ENCODE results near the gene PLEKHG4B.
"Not testable (repeated sequence)": the region's sequence is repeated elsewhere in the genome, so short reads cannot be mapped to it uniquely, and the experiment has no call there.

PLEKHG4B gene

DNA sequence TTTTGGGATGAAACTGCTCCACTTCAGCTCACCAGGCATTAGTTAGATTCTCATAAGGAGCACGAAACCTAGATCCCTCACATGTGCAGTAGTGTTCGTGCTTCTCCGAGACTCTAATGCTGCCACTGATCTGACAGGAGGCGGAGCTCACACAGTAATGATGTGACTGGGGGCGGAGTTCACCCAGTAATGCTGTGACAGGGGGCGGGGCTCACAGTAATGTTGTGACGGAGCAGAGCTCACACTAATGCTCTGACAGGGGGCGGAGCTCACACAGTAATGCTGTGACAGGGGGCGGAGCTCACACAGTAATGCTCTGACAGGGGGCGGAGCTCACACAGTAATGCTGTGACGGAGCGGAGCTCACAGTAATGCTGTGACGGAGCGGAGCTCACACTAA lies 72.3 kb downstream of the PLEKHG4B start:
- H3K27ac ChIP-seq (ENCODE audit: low read length) = no peak overlapping the region

DNA sequence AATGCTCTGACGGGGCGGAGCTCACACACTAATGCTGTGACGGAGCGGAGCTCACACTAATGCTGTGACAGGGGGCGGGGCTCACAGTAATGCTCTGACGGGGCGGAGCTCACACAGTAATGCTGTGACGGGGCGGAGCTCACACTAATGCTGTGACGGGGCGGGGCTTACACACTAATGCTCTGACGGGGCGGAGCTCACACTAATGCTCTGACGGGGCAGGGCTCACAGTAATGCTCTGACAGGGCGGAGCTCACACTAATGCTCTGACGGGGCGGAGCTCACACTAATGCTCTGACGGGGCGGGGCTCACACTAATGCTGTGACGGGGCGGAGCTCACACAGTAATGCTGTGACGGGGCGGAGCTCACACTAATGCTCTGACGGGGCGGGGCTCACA lies 72.8 kb downstream of the PLEKHG4B start:
- H3K4me1 ChIP-seq (ENCODE audit: control insufficient read depth, insufficient read depth, low read length); H3K27ac ChIP-seq (ENCODE audit: low read length); H3K9ac ChIP-seq (ENCODE audit: low read length in 2 of 2); H3K4me3 ChIP-seq (ENCODE audit: low read length in 2 of 2); H3K36me3 ChIP-seq (ENCODE audit: control insufficient read depth in 2 of 2, insufficient read depth in 2 of 2, low read length in 2 of 2); H3K27me3 ChIP-seq (ENCODE audit: control insufficient read depth in 1 of 2, insufficient read depth in 2 of 2, low read length in 2 of 2); H3K9me3 ChIP-seq (ENCODE audit: control insufficient read depth in 2 of 2, low read length in 2 of 2): not testable (repeated sequence)

More for the DNA sequence above, 72.3 kb downstream of the PLEKHG4B start:
- no peak overlapping the region for H3K4me3 ChIP-seq (ENCODE audit: low read length in 2 of 2)
- no peaks in the 10 kb centered on the region for H3K36me3 ChIP-seq (ENCODE audit: control insufficient read depth in 2 of 2, insufficient read depth in 2 of 2, low read length in 2 of 2)
- no peak overlapping the region for H3K9ac ChIP-seq (ENCODE audit: low read length in 2 of 2)
- peaks cover 0 to 2% of the 10 kb centered on the region in 2 donors for H3K27me3 ChIP-seq (ENCODE audit: control insufficient read depth in 1 of 2, insufficient read depth in 2 of 2, low read length in 2 of 2)
- no peaks in the 10 kb centered on the region for H3K9me3 ChIP-seq (ENCODE audit: control insufficient read depth in 2 of 2, low read length in 2 of 2)
- H3K4me1 ChIP-seq (ENCODE audit: control insufficient read depth, insufficient read depth, low read length) = no peaks in the 10 kb centered on the region

DNA sequence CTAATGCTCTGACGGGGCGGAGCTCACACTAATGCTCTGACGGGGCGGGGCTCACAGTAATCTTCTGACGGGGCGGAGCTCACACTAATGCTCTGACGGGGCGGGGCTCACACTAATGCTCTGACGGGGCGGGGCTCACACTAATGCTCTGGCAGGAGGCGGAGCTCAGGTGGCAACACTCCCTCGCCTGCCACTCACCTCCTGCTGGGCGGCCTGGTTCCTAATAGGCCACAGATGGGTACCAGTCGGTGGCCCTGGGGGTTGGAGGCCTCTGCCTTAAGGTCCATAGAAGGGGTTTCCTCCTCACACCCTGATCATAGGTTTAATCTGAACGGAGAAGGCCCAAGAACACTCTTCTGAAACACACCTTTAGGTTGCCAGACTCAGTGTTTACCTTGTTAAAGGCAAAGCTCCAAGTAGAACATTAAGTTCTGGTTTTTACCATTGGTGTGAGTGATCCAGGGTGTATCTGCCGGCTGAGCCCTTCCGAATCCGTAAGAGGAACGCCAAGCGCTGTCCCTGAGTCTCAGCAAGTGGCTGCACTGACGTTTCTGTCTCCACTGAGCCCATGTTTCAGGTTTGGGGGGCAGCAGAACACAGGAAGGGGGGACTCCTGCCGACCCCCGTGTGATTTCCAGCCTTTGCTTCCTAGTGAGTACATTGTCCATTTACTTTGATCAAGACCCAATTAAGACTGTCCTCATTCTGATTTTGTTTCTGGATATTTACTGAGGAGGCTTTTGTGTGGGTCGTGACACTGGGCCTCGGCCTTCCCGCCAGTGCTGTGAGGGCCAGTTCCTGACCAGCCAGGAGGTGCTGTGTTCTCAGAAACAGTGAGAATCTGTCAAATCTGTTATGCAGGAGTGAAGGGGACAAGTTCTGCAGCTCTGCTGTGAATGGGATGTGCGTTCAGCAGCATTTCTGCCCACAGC lies 74.7 kb downstream of the PLEKHG4B start:
- Histone ChIP-seq H3K27me3 (ENCODE audit: control insufficient read depth in 1 of 2, insufficient read depth in 2 of 2, low read length in 2 of 2) (no peaks in the 10 kb centered on the region), H3K36me3 (ENCODE audit: control insufficient read depth in 2 of 2, insufficient read depth in 2 of 2, low read length in 2 of 2) (no peaks in the 10 kb centered on the region), H3K9ac (ENCODE audit: low read length in 2 of 2) (no peak overlapping the region), H3K4me3 (ENCODE audit: low read length in 2 of 2) (no peak overlapping the region), H3K9me3 (ENCODE audit: control insufficient read depth in 2 of 2, low read length in 2 of 2) (no peaks in the 10 kb centered on the region), H3K27ac (ENCODE audit: low read length) (no peak overlapping the region), H3K4me1 (ENCODE audit: control insufficient read depth, insufficient read depth, low read length) (no peaks in the 10 kb centered on the region)

DNA sequence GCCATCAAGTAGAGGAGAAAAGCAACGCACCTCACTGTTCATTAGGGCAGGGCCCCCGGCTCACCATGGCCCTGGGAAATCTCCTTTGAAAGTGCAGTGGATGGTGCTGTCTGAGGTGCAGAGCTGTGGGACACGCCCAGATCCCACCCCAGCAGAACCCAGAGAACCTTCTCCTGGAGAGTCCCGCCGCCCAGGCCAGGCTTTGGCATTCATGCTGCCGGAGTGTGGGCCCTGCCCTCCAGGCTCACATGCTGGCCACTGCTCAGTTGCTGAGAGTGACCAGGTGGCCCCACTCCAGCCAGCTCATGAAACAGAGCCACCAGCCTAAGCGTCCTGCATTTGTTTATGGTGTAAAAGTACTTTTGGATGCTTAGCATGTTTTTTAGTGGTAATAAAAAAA lies 75.5 kb downstream of the PLEKHG4B start:
- Histone ChIP-seq H3K27ac (ENCODE audit: low read length) (no peak overlapping the region), H3K27me3 (ENCODE audit: control insufficient read depth in 1 of 2, insufficient read depth in 2 of 2, low read length in 2 of 2) (no peaks in the 10 kb centered on the region), H3K36me3 (ENCODE audit: control insufficient read depth in 2 of 2, insufficient read depth in 2 of 2, low read length in 2 of 2) (no peaks in the 10 kb centered on the region), H3K9ac (ENCODE audit: low read length in 2 of 2) (no peak overlapping the region), H3K9me3 (ENCODE audit: control insufficient read depth in 2 of 2, low read length in 2 of 2) (no peaks in the 10 kb centered on the region), H3K4me3 (ENCODE audit: low read length in 2 of 2) (no peak overlapping the region), H3K4me1 (ENCODE audit: control insufficient read depth, insufficient read depth, low read length) (no peaks in the 10 kb centered on the region)

DNA sequence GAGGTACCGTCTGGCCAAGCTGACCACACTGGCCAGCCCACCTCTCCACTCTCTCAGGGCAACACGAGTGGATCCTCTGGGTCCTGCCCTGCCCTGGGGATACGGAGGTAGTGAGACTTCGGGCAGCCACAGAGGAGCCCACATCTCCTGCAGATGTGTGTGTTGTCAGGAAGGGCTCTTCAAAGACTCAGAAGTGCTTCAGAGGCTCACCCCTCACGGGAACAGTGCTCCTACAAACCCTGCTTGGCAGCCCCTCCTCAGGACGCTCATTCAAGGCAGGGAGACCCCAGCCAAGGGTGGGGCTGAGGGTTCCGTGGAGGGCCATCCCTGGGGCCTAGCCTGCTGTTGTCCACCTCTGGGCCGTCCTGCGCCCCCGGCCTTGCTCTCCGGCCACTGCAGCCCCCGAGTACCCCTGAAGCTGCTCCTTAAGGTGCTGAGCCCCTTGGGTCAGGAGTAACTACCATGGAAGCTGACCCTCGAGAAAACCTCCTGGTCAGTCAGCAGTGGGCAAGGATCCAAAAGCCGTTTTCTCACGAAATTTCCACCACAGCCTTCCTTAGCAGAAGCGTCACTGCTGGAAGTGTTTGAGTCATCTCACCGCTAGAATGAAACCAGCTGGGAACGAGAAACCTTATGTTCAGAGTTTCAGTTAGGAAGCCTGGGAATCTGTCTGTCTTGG lies 76.2 kb downstream of the PLEKHG4B start:
- H3K9me3 ChIP-seq (ENCODE audit: control insufficient read depth in 2 of 2, low read length in 2 of 2) = no peaks in the 10 kb centered on the region
- no peak overlapping the region for H3K27ac ChIP-seq (ENCODE audit: low read length)
- H3K9ac ChIP-seq (ENCODE audit: low read length in 2 of 2) = no peak overlapping the region
- no peaks in the 10 kb centered on the region for H3K27me3 ChIP-seq (ENCODE audit: control insufficient read depth in 1 of 2, insufficient read depth in 2 of 2, low read length in 2 of 2)
- no peak overlapping the region for H3K4me3 ChIP-seq (ENCODE audit: low read length in 2 of 2)
- no peaks in the 10 kb centered on the region for H3K4me1 ChIP-seq (ENCODE audit: control insufficient read depth, insufficient read depth, low read length)
- H3K36me3 ChIP-seq (ENCODE audit: control insufficient read depth in 2 of 2, insufficient read depth in 2 of 2, low read length in 2 of 2) = no peaks in the 10 kb centered on the region

DNA sequence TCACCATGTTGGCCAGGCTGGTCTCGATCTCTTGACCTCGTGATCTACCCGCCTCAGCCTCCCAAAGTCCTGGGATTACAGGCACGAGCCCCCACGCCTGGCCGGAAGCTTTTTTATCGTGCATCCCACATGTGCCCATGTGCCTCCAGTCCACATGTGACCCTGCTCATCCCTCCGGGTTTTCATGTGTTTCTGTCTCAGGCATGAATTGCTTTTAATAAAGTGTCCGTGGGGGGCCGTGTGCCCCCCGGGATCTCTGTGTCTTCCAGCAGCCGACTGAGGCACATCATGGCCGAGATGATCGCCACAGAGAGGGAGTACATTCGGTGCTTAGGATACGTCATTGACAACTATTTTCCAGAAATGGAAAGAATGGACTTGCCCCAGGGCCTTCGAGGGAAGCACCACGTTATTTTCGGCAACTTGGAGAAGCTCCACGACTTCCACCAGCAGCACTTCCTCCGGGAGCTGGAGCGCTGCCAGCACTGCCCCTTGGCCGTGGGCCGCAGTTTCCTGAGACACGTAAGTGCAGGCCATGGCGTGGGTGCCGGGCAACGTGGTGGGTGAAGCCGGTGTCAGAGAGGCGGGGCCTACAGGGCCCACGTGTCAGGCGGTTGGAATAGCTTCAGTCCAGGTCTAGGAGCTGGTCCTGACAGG lies 77.2 kb downstream of the PLEKHG4B start:
- Histone ChIP-seq H3K4me1 (ENCODE audit: control insufficient read depth, insufficient read depth, low read length) (no peaks in the 10 kb centered on the region), H3K9ac (ENCODE audit: low read length in 2 of 2) (no peak overlapping the region), H3K36me3 (ENCODE audit: control insufficient read depth in 2 of 2, insufficient read depth in 2 of 2, low read length in 2 of 2) (no peaks in the 10 kb centered on the region), H3K9me3 (ENCODE audit: control insufficient read depth in 2 of 2, low read length in 2 of 2) (no peaks in the 10 kb centered on the region), H3K27ac (ENCODE audit: low read length) (no peak overlapping the region), H3K27me3 (ENCODE audit: control insufficient read depth in 1 of 2, insufficient read depth in 2 of 2, low read length in 2 of 2) (peaks cover 0 to 2% of the 10 kb centered on the region in 2 donors), H3K4me3 (ENCODE audit: low read length in 2 of 2) (no peak overlapping the region)

DNA sequence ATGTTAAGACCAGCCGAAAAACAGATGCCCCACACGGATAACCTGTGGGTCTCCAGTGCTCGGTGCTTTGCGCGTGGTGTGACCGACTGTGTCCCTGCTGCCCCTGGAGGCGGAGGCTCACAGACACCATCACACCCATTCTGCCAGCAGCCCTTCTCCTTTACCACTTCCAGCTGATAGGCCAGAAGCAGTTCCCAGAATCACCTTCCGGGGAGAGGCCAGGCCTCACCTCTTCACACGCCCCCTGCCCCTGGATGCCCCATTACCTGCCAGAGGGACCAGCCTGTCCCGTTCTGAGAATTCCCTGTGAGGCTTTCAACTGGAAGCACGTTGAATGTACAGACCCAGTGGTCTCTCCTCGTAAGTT lies 77.7 kb downstream of the PLEKHG4B start:
- H3K27ac ChIP-seq (ENCODE audit: low read length) = no peak overlapping the region

DNA sequence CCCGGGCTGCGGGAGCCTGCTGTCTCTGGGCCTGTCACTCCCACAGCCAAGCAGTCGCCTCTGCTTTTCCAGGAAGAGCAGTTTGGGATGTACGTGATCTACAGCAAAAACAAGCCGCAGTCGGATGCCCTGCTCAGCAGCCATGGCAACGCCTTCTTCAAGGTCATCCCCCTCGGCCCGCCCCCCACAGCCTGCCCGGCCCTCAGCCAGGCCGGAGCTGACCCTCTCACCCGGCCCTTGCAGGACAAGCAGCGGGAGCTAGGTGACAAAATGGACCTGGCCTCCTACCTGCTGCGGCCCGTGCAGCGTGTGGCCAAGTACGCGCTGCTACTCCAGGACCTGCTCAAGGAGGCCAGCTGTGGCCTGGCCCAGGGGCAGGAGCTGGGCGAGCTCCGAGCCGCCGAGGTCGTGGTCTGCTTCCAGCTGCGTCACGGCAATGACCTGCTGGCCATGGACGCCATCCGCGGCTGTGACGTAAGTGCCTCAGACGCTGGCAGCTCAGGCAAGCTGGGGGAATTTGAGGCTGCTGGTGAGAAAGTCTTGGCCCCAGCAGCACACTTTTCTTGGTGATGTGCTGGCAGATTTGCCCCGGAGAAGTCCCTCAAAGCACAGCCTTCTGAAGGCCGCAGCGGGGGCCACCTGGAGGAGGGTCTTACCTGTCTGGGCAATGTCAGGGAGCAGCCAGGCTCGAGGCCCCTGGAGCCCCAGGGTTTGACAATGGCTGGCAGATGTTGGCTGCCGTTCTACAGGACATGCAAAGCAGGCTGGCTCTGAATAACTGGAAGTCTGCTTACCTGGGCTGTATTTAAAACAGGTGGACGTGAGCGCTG lies 79.2 kb downstream of the PLEKHG4B start:
- H3K27ac ChIP-seq (ENCODE audit: low read length) = no peak overlapping the region
- no peaks in the 10 kb centered on the region for H3K36me3 ChIP-seq (ENCODE audit: control insufficient read depth in 2 of 2, insufficient read depth in 2 of 2, low read length in 2 of 2)
- H3K4me3 ChIP-seq (ENCODE audit: low read length in 2 of 2) = no peak overlapping the region
- H3K27me3 ChIP-seq (ENCODE audit: control insufficient read depth in 1 of 2, insufficient read depth in 2 of 2, low read length in 2 of 2) = peaks cover 0 to 2% of the 10 kb centered on the region in 2 donors
- no peak overlapping the region for H3K9ac ChIP-seq (ENCODE audit: low read length in 2 of 2)
- H3K4me1 ChIP-seq (ENCODE audit: control insufficient read depth, insufficient read depth, low read length) = no peaks in the 10 kb centered on the region
- H3K9me3 ChIP-seq (ENCODE audit: control insufficient read depth in 2 of 2, low read length in 2 of 2) = no peaks in the 10 kb centered on the region

More for the DNA sequence above, 77.7 kb downstream of the PLEKHG4B start:
- Histone ChIP-seq H3K4me1 (ENCODE audit: control insufficient read depth, insufficient read depth, low read length) (no peaks in the 10 kb centered on the region), H3K9ac (ENCODE audit: low read length in 2 of 2) (no peak overlapping the region), H3K27me3 (ENCODE audit: control insufficient read depth in 1 of 2, insufficient read depth in 2 of 2, low read length in 2 of 2) (peaks cover 0 to 2% of the 10 kb centered on the region in 2 donors), H3K36me3 (ENCODE audit: control insufficient read depth in 2 of 2, insufficient read depth in 2 of 2, low read length in 2 of 2) (no peaks in the 10 kb centered on the region), H3K4me3 (ENCODE audit: low read length in 2 of 2) (no peak overlapping the region), H3K9me3 (ENCODE audit: control insufficient read depth in 2 of 2, low read length in 2 of 2) (no peaks in the 10 kb centered on the region)

DNA sequence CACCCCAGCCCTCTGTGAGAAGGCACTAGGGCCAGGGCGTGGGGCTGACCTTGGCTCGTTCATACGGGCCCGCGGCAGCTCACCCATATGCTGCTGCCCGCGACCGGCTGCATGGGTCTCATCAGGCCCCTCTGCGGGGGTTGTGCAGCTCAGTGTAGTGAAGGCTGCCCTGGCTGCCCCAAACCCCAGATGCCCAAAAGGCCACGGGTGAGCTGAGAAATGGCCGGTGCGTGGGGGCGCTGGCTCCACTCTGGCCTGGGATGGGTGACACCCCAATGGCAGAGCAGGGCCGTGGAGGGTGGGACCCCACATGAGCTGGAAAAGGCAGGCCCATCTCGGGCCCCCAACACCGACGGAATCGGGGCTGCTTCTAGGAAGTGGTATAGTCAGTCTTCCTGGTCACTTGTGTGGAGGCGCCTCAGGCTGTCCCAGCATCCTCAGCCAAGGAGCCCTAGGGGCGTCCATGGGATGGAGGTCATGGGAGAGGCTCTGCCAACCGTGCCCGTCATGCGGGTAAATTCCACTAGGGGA lies 79.9 kb downstream of the PLEKHG4B start:
- Histone ChIP-seq H3K4me1 (ENCODE audit: control insufficient read depth, insufficient read depth, low read length) (no peaks in the 10 kb centered on the region), H3K36me3 (ENCODE audit: control insufficient read depth in 2 of 2, insufficient read depth in 2 of 2, low read length in 2 of 2) (no peaks in the 10 kb centered on the region), H3K4me3 (ENCODE audit: low read length in 2 of 2) (no peak overlapping the region), H3K9ac (ENCODE audit: low read length in 2 of 2) (no peak overlapping the region), H3K9me3 (ENCODE audit: control insufficient read depth in 2 of 2, low read length in 2 of 2) (no peaks in the 10 kb centered on the region), H3K27me3 (ENCODE audit: control insufficient read depth in 1 of 2, insufficient read depth in 2 of 2, low read length in 2 of 2) (peaks cover 0 to 2% of the 10 kb centered on the region in 2 donors), H3K27ac (ENCODE audit: low read length) (no peak overlapping the region)

DNA sequence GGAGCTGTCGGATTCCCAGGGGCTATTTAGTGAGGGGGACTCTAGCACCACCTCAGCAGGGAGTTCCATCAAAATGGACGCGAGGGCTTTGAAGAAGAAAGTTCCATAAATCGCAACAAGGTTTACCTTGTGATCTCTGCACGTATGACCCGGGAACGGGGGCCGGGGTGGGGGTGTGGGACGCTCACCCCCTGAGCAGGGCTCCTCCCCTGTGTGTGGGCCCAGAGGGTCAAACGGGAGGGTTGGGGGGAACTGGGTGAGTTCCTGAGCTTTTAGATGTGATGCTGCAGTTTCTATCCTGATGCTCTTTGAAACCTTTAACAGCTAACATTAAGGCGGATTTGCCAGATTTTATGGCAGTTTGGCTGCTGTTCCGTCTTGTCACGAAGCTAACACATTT lies 80.5 kb downstream of the PLEKHG4B start:
- Histone ChIP-seq H3K27ac (ENCODE audit: low read length) (no peak overlapping the region), H3K4me1 (ENCODE audit: control insufficient read depth, insufficient read depth, low read length) (no peaks in the 10 kb centered on the region), H3K27me3 (ENCODE audit: control insufficient read depth in 1 of 2, insufficient read depth in 2 of 2, low read length in 2 of 2) (peaks cover 0 to 2% of the 10 kb centered on the region in 2 donors), H3K9ac (ENCODE audit: low read length in 2 of 2) (no peak overlapping the region), H3K36me3 (ENCODE audit: control insufficient read depth in 2 of 2, insufficient read depth in 2 of 2, low read length in 2 of 2) (no peaks in the 10 kb centered on the region), H3K4me3 (ENCODE audit: low read length in 2 of 2) (no peak overlapping the region), H3K9me3 (ENCODE audit: control insufficient read depth in 2 of 2, low read length in 2 of 2) (no peaks in the 10 kb centered on the region)
